Stimulated activated memory B cell treated with anti-CD40 and anti-IgM and Interleukin-4, amounts not matched to agents 10 μg/mL and 1 μg/mL and 100 μg/mL, for 72 hours (primary cell): ENCODE measurements around the gene GPR176.

Source experiments
- ATAC-seq: fragments of 150-1000 bp; cut with Tn5 transposase; 2 replicates; pipeline ENCODE4 v1.10.0; 2021
- H3K27ac Mint-ChIP-seq: one replicate; pipeline ENCODE4 v1.8.0; 2022; ENCODE audit warnings: mild to moderate bottlenecking, mixed read lengths
- H3K27me3 Mint-ChIP-seq: one replicate; pipeline ENCODE4 v1.8.0; 2022; ENCODE audit warnings: mixed read lengths
- H3K36me3 Mint-ChIP-seq: one replicate; pipeline ENCODE4 v1.8.0; 2022; ENCODE audit warnings: mixed read lengths
- H3K4me1 Mint-ChIP-seq: one replicate; pipeline ENCODE4 v1.8.0; 2022; ENCODE audit warnings: mixed read lengths
- H3K4me3 Mint-ChIP-seq: one replicate; pipeline ENCODE4 v1.8.0; 2022; ENCODE audit warnings: mild to moderate bottlenecking, moderate library complexity, mixed read lengths
- H3K9me3 Mint-ChIP-seq: one replicate; pipeline ENCODE4 v1.8.0; 2022; ENCODE audit warnings: mixed read lengths

GPR176 gene

DNA sequence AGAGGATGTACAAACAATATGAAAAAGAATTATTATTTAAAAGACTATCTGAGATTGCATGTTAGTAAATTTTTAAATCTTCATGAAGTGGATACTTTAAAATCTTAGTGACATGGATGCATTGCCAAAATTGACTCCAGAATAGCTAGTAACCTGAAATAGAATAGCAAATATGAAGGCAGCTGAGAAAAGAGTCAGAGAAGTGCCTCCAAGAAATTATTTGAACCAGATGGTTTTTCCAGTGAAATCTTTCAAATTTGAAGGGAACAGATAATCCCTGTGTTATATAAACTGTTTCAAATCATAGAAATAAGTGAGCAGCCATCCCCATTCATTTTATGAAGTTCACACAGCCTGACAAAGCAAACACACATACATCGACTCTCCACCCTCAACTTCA, 167.1 kb downstream of the GPR176 start:
- no peak overlapping the region for H3K27ac Mint-ChIP-seq
- H3K4me3 Mint-ChIP-seq = no peak overlapping the region
- H3K4me1 Mint-ChIP-seq = no peaks in the 10 kb centered on the region
- H3K27me3 Mint-ChIP-seq = peaks cover 31% of the 10 kb centered on the region
- ATAC-seq = no peak
- H3K36me3 Mint-ChIP-seq = no peaks in the 10 kb centered on the region
- no peaks in the 10 kb centered on the region for H3K9me3 Mint-ChIP-seq

DNA sequence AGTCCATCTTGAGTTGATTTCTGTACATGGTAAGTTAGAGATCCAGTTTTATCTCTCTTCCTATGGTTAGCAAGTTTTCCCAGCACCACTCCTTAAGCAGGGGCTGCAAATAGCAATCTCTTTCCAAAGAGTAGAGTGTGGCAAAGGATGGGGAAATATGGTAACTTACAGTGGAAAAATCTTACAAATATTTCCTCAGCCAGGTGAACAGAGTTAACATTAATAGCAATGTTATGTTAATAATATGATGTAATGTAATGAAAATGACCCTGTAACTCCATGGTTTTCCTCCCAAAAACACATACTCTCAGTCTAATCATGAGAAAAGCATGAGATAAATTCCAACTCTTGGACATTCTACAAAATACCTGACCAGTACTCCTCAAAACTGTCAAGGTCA, 167.8 kb downstream of the GPR176 start:
- Mint-ChIP-seq H3K27me3 (peaks cover 36% of the 10 kb centered on the region), H3K4me1 (no peaks in the 10 kb centered on the region), H3K9me3 (no peaks in the 10 kb centered on the region), H3K36me3 (no peaks in the 10 kb centered on the region), H3K4me3 (no peak overlapping the region), H3K27ac (no peak overlapping the region)
- no peak for ATAC-seq
